HEK293 (cell line): ENCODE measurements around the gene ARHGAP25.

Experiments
- MYNN ChIP-seq: fragments of 450-650 bp; formaldehyde crosslinking; IDR thresholded peaks from 2 replicates; pipeline ENCODE4 v1.5.1; 2016; ENCODE audit warnings: missing biosample characterization, missing genetic modification characterization, borderline replicate concordance
- RBAK ChIP-seq: fragments of 450-650 bp; formaldehyde crosslinking; IDR thresholded peaks from 2 replicates; pipeline ENCODE4 v1.5.1; 2016; ENCODE audit warnings: missing biosample characterization, missing genetic modification characterization
- TCF7L2 ChIP-seq: IDR thresholded peaks from 2 replicates; pipeline ENCODE4 v1.6.1; 2011; ENCODE audit warnings: low read depth, mild to moderate bottlenecking, inconsistent platforms, low read length, moderate library complexity, borderline replicate concordance
- TSHZ1 ChIP-seq: fragments of 450-650 bp; formaldehyde crosslinking; IDR thresholded peaks from 2 replicates; pipeline ENCODE4 v1.5.1; 2016; ENCODE audit warnings: missing biosample characterization, missing genetic modification characterization, borderline replicate concordance
- YY1 ChIP-seq: fragments of 450-650 bp; formaldehyde crosslinking; IDR thresholded peaks from 2 replicates; pipeline ENCODE4 v1.5.1; 2018; ENCODE audit warnings: missing biosample characterization, missing genetic modification characterization
- ZNF214 ChIP-seq: fragments of 450-650 bp; formaldehyde crosslinking; IDR thresholded peaks from 2 replicates; pipeline ENCODE4 v1.5.1; 2017; ENCODE audit warnings: missing biosample characterization, mild to moderate bottlenecking, missing genetic modification characterization, borderline replicate concordance
- ZNF23 ChIP-seq: fragments of 450-650 bp; formaldehyde crosslinking; IDR thresholded peaks from 2 replicates; pipeline ENCODE4 v1.5.1; 2016; ENCODE audit warnings: missing biosample characterization, missing genetic modification characterization, borderline replicate concordance
- ZNF514 ChIP-seq: fragments of 450-650 bp; formaldehyde crosslinking; IDR thresholded peaks from 2 replicates; pipeline ENCODE4 v1.5.1; 2016; ENCODE audit warnings: missing biosample characterization, missing genetic modification characterization
- ZNF548 ChIP-seq: fragments of 450-650 bp; formaldehyde crosslinking; IDR thresholded peaks from 2 replicates; pipeline ENCODE4 v1.5.1; 2016; ENCODE audit warnings: missing biosample characterization, missing genetic modification characterization
- ZNF704 ChIP-seq: fragments of 450-650 bp; formaldehyde crosslinking; IDR thresholded peaks from 2 replicates; pipeline ENCODE4 v1.5.1; 2016; ENCODE audit warnings: missing biosample characterization, missing genetic modification characterization
- ZNF707 ChIP-seq: fragments of 450-650 bp; formaldehyde crosslinking; IDR thresholded peaks from 2 replicates; pipeline ENCODE4 v1.5.1; 2016; ENCODE audit warnings: missing biosample characterization, missing genetic modification characterization
- ZNF843 ChIP-seq: fragments of 450-650 bp; formaldehyde crosslinking; IDR thresholded peaks from 2 replicates; pipeline ENCODE4 v1.5.1; 2016; ENCODE audit warnings: missing biosample characterization, missing genetic modification characterization

Gene ARHGAP25

GRCh38 chr2:68871159-68871764 lies 136.7 kb downstream of the ARHGAP25 start, which contains the start of gene BMP10 (continued):
- TF ChIP-seq ZNF704 (tag by site-specific recombination) (no peak), RBAK (tag by site-specific recombination) (no peak), YY1 (tag by site-specific recombination) (no peak), ZNF843 (tag by site-specific recombination) (no peak), ZNF23 (tag by site-specific recombination) (no peak), TCF7L2 (no peak), MYNN (no peak), ZNF548 (no peak), ZNF707 (no peak), ZNF214 (tag by site-specific recombination) (no peak), ZNF514 (tag by site-specific recombination) (no peak), TSHZ1 (tag by site-specific recombination) (no peak)
